ENCODE measurements around the gene C18orf63. TPM values are rescaled to one million over a fixed set of nuclear protein-coding genes. Genes with fewer than 3 reads are reported as not detected.

Gene C18orf63
- total RNA-seq, result not detected
- polyA plus RNA-seq, result not detected

GRCh38 chr18:74315464-74316256, at the start of gene C18orf63:
C18orf63 (plus strand) TSS chr18:74315839; CDS start chr18:74317866, 2,027 bp downstream.
- Mint-ChIP-seq H3K9me3 (peaks cover 0 to 1% (median 0%) of the 10 kb centered on the region in 8 donors), H3K4me1 (no peaks in the 10 kb centered on the region), H3K4me3 (peak within 1 kb of the TSS in 1 of 8 donors; percentile 52), H3K27ac (no peak within 1 kb of the TSS), H3K36me3 (no peaks in the 10 kb centered on the region), H3K27me3 (peaks cover 8 to 10% of the 10 kb centered on the region in 2 donors)
- ChIA-PET CTCF (ENCODE audit: partially characterized antibody) (no interaction called here), POLR2A (ENCODE audit: partially characterized antibody) (no interaction called here)
- Histone ChIP-seq H3K9me3 (ENCODE audit: control insufficient read depth in 1 of 2, low read length in 2 of 2) (no peaks in the 10 kb centered on the region), H3K36me3 (ENCODE audit: insufficient read depth, low read length) (no peaks in the 10 kb centered on the region), H3K27ac (ENCODE audit: low read depth, low read length) (no peak within 1 kb of the TSS), H3K4me1 (ENCODE audit: insufficient read depth, low read length) (no peaks in the 10 kb centered on the region), H3K27me3 (ENCODE audit: insufficient read depth, low read length) (no peaks in the 10 kb centered on the region), H3K4me3 (ENCODE audit: low read length in 2 of 2) (no peak within 1 kb of the TSS)
- intact Hi-C loops (cut with micrococcal nuclease), result no loop called here
- no peak for DNase-seq

GRCh38 chr18:74266161-74266560, 49.5 kb upstream of the C18orf63 start:
- no peak overlapping the region for H3K27ac ChIP-seq (ENCODE audit: low read depth, low read length)
- peaks cover 8 to 22% of the 10 kb centered on the region in 2 donors for H3K36me3 Mint-ChIP-seq
- H3K4me3 ChIP-seq (ENCODE audit: low read length in 2 of 2), result no peak overlapping the region
- H3K4me1 Mint-ChIP-seq, result peaks cover 0 to 6% (median 2%) of the 10 kb centered on the region in 4 donors
- H3K4me1 ChIP-seq (ENCODE audit: insufficient read depth, low read length), result no peaks in the 10 kb centered on the region
- DNase-seq, result no peak
- H3K4me3 Mint-ChIP-seq, result no peak overlapping the region
- intact Hi-C loops (cut with micrococcal nuclease), result no loop called here
- no peaks in the 10 kb centered on the region for H3K27me3 Mint-ChIP-seq
- H3K27me3 ChIP-seq (ENCODE audit: insufficient read depth, low read length), result no peaks in the 10 kb centered on the region
- CTCF ChIA-PET (ENCODE audit: partially characterized antibody), result no interaction called here
- no peaks in the 10 kb centered on the region for H3K9me3 ChIP-seq (ENCODE audit: control insufficient read depth in 1 of 2, low read length in 2 of 2)
- POLR2A ChIA-PET (ENCODE audit: partially characterized antibody), result no interaction called here
- H3K27ac Mint-ChIP-seq, result peak overlapping the region in 2 of 7 donors; percentile 44 to 49
- H3K36me3 ChIP-seq (ENCODE audit: insufficient read depth, low read length), result no peaks in the 10 kb centered on the region
- no peaks in the 10 kb centered on the region for H3K9me3 Mint-ChIP-seq

GRCh38 chr18:74268175-74268574, 47.5 kb upstream of the C18orf63 start:
- H3K27ac Mint-ChIP-seq, result no peak overlapping the region

GRCh38 chr18:74268933-74269620, 46.6 kb upstream of the C18orf63 start:
- Histone ChIP-seq H3K27me3 (ENCODE audit: insufficient read depth, low read length) (no peaks in the 10 kb centered on the region), H3K9me3 (ENCODE audit: control insufficient read depth in 1 of 2, low read length in 2 of 2) (no peaks in the 10 kb centered on the region), H3K36me3 (ENCODE audit: insufficient read depth, low read length) (no peaks in the 10 kb centered on the region), H3K27ac (ENCODE audit: low read depth, low read length) (no peak overlapping the region), H3K4me3 (ENCODE audit: low read length in 2 of 2) (no peak overlapping the region), H3K4me1 (ENCODE audit: insufficient read depth, low read length) (no peaks in the 10 kb centered on the region)
- H3K27me3 Mint-ChIP-seq, result no peaks in the 10 kb centered on the region
- no peaks in the 10 kb centered on the region for H3K9me3 Mint-ChIP-seq
- ChIA-PET CTCF (ENCODE audit: partially characterized antibody) (no interaction called here), POLR2A (ENCODE audit: partially characterized antibody) (no interaction called here)
- DNase-seq, result no peak
- peaks cover 11% of the 10 kb centered on the region in 2 donors for H3K36me3 Mint-ChIP-seq
- intact Hi-C loops (cut with micrococcal nuclease), result no loop called here
- peak overlapping the region in 1 of 7 donors; percentile 53 for H3K27ac Mint-ChIP-seq
- H3K4me3 Mint-ChIP-seq, result no peak overlapping the region
- H3K4me1 Mint-ChIP-seq, result peaks cover 0 to 6% (median 2%) of the 10 kb centered on the region in 4 donors

More at GRCh38 chr18:74268175-74268574, 47.5 kb upstream of the C18orf63 start:
- Histone ChIP-seq H3K27ac (ENCODE audit: low read depth, low read length) (no peak overlapping the region), H3K27me3 (ENCODE audit: insufficient read depth, low read length) (no peaks in the 10 kb centered on the region), H3K9me3 (ENCODE audit: control insufficient read depth in 1 of 2, low read length in 2 of 2) (no peaks in the 10 kb centered on the region), H3K4me1 (ENCODE audit: insufficient read depth, low read length) (no peaks in the 10 kb centered on the region), H3K4me3 (ENCODE audit: low read length in 2 of 2) (no peak overlapping the region), H3K36me3 (ENCODE audit: insufficient read depth, low read length) (no peaks in the 10 kb centered on the region)
- Mint-ChIP-seq H3K36me3 (peaks cover 2 to 11% of the 10 kb centered on the region in 2 donors), H3K4me3 (no peak overlapping the region), H3K4me1 (peaks cover 0 to 6% (median 2%) of the 10 kb centered on the region in 4 donors), H3K9me3 (no peaks in the 10 kb centered on the region), H3K27me3 (no peaks in the 10 kb centered on the region)
- CTCF ChIA-PET (ENCODE audit: partially characterized antibody), result no interaction called here
- no peak for DNase-seq
- intact Hi-C loops (cut with micrococcal nuclease), result no loop called here
- POLR2A ChIA-PET (ENCODE audit: partially characterized antibody), result no interaction called here

- ChIA-PET POLR2A (ENCODE audit: partially characterized antibody) (no interaction called here), CTCF (ENCODE audit: partially characterized antibody) (interaction anchor here (0.6 kb wide), 1 partner anchor 111 kb away, joined by 3 read pairs; no protein-coding TSS in a partner anchor)
- intact Hi-C loops (cut with micrococcal nuclease), result no loop called here
- H3K4me3 Mint-ChIP-seq, result no peak overlapping the region
- no peaks in the 10 kb centered on the region for H3K9me3 ChIP-seq (ENCODE audit: control insufficient read depth in 1 of 2, low read length in 2 of 2)
- H3K36me3 ChIP-seq (ENCODE audit: insufficient read depth, low read length), result no peaks in the 10 kb centered on the region
- no peak overlapping the region for H3K27ac ChIP-seq (ENCODE audit: low read depth, low read length)
- no peaks in the 10 kb centered on the region for H3K27me3 ChIP-seq (ENCODE audit: insufficient read depth, low read length)
- H3K4me3 ChIP-seq (ENCODE audit: low read length in 2 of 2), result no peak overlapping the region
- H3K27ac Mint-ChIP-seq, result no peak overlapping the region
- H3K4me1 Mint-ChIP-seq, result peaks cover 0 to 3% (median 0%) of the 10 kb centered on the region in 4 donors
- H3K4me1 ChIP-seq (ENCODE audit: insufficient read depth, low read length), result no peaks in the 10 kb centered on the region
- DNase-seq, result no peak
- no peaks in the 10 kb centered on the region for H3K9me3 Mint-ChIP-seq
- H3K36me3 Mint-ChIP-seq, result peaks cover 0 to 15% of the 10 kb centered on the region in 2 donors
- no peaks in the 10 kb centered on the region for H3K27me3 Mint-ChIP-seq
Measured at GRCh38 chr18:74271635-74272034, 44.0 kb upstream of the C18orf63 start.

- Mint-ChIP-seq H3K4me3 (no peak overlapping the region), H3K36me3 (peaks cover 2 to 25% of the 10 kb centered on the region in 2 donors), H3K27ac (no peak overlapping the region), H3K4me1 (peaks cover 0 to 3% (median 1%) of the 10 kb centered on the region in 4 donors), H3K9me3 (no peaks in the 10 kb centered on the region), H3K27me3 (no peaks in the 10 kb centered on the region)
- intact Hi-C loops (cut with micrococcal nuclease), result no loop called here
- no peaks in the 10 kb centered on the region for H3K27me3 ChIP-seq (ENCODE audit: insufficient read depth, low read length)
- no peak overlapping the region for H3K27ac ChIP-seq (ENCODE audit: low read depth, low read length)
- H3K4me3 ChIP-seq (ENCODE audit: low read length in 2 of 2), result no peak overlapping the region
- ChIA-PET POLR2A (ENCODE audit: partially characterized antibody) (no interaction called here), CTCF (ENCODE audit: partially characterized antibody) (no interaction called here)
- H3K4me1 ChIP-seq (ENCODE audit: insufficient read depth, low read length), result no peaks in the 10 kb centered on the region
- no peaks in the 10 kb centered on the region for H3K36me3 ChIP-seq (ENCODE audit: insufficient read depth, low read length)
- no peaks in the 10 kb centered on the region for H3K9me3 ChIP-seq (ENCODE audit: control insufficient read depth in 1 of 2, low read length in 2 of 2)
- no peak for DNase-seq
Measured at GRCh38 chr18:74273394-74273793, 42.2 kb upstream of the C18orf63 start.

- no peaks in the 10 kb centered on the region for H3K4me1 ChIP-seq (ENCODE audit: insufficient read depth, low read length)
- no peak overlapping the region for H3K4me3 ChIP-seq (ENCODE audit: low read length in 2 of 2)
- Mint-ChIP-seq H3K4me1 (peaks cover 0 to 3% (median 0%) of the 10 kb centered on the region in 4 donors), H3K36me3 (peaks cover 2 to 25% of the 10 kb centered on the region in 2 donors), H3K4me3 (no peak overlapping the region), H3K9me3 (no peaks in the 10 kb centered on the region), H3K27me3 (no peaks in the 10 kb centered on the region), H3K27ac (no peak overlapping the region)
- ChIA-PET CTCF (ENCODE audit: partially characterized antibody) (no interaction called here), POLR2A (ENCODE audit: partially characterized antibody) (no interaction called here)
- H3K36me3 ChIP-seq (ENCODE audit: insufficient read depth, low read length), result no peaks in the 10 kb centered on the region
- no peak for DNase-seq
- no peaks in the 10 kb centered on the region for H3K9me3 ChIP-seq (ENCODE audit: control insufficient read depth in 1 of 2, low read length in 2 of 2)
- intact Hi-C loops (cut with micrococcal nuclease), result no loop called here
- H3K27me3 ChIP-seq (ENCODE audit: insufficient read depth, low read length), result no peaks in the 10 kb centered on the region
- H3K27ac ChIP-seq (ENCODE audit: low read depth, low read length), result no peak overlapping the region
Measured at GRCh38 chr18:74274700-74275099, 40.9 kb upstream of the C18orf63 start.

Measured in CD4-positive, alpha-beta memory T cell (primary cell).